AG04449 (cell line): ENCODE data around the gene ZBTB16.

Experiments used
- CTCF ChIA-PET: fragments of 350-600 bp; formaldehyde crosslinking; extraction: SDS; loops from one replicate; lab custom pipeline; 2021; ENCODE audit warnings: antibody characterized with exemption; lab: Yijun Ruan, JAX
- POLR2A ChIA-PET: fragments of 400-600, 350-600 bp; formaldehyde crosslinking; extraction: SDS; loops from one replicate; lab custom pipeline; 2020; ENCODE audit warnings: antibody characterized with exemption, inconsistent platforms; lab: Yijun Ruan, JAX
- DNase-seq: peaks from one replicate; pipeline ENCODE4 v3.0.0-alpha.2; 2010; ENCODE audit warnings: low read depth, low spot score
- H3K4me3 ChIP-seq: 2 replicates; pipeline ENCODE4 v1.5.1; 2011; ENCODE audit warnings: low read depth, mild to moderate bottlenecking, control low read depth, low read length
- CTCF ChIP-seq: IDR thresholded peaks from one replicate; pipeline ENCODE4 v1.5.1; 2011; ENCODE audit warnings: mild to moderate bottlenecking, moderate library complexity, low read length, control low read depth, inconsistent platforms; ENCODE audit not compliant: insufficient read depth; ENCODE audit errors: missing control alignments

ZBTB16 gene

DNA sequence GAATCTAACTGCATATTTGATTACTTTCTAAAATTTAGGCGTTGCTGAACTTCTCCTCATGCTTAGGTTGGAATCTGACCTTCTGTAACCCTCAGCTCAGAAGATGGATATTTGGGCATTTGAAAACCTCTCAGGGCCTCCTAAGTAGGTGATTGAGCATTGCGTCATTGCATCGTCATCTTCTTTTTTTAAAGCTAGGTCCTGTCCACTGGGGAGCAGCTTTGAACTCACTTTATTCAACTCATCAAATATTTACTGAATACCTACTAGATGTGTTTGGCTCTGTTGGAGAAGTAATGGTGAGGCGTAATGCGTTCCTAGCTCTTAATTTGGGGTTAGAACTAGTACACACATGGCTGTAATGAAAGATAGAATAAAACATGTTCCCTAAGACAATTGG lies 56.8 kb downstream of the ZBTB16 start:
- DNase-seq = no peak
- no peak for TF ChIP-seq CTCF
- ChIA-PET CTCF (interaction anchor here (1.3 kb wide), 1 partner anchor 144 kb away, joined by 3 read pairs; no protein-coding TSS in a partner anchor), POLR2A (no interaction called here)
- no peak overlapping the region for H3K4me3 ChIP-seq

DNA sequence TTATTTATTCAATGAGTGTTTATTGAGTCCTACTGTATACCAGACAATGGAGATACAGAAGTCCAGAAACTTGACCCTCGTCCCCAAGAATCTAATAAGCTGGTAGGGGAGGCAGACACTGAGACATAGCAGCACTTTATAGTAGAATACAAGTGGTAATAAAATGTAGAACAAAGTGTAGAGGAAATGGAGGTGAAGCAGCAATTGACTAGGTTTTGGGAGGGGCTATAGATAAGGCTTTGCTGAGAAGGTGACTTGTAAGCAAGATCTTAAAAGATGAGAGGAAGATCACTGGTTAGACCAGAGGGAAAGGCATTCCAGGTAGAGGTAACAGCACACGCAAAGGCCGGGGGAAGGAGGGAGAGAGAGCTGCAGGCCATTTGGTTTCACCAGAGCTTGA lies 57.3 kb downstream of the ZBTB16 start:
- ChIA-PET CTCF (no interaction called here), POLR2A (no interaction called here)
- DNase-seq = no peak
- no peak overlapping the region for H3K4me3 ChIP-seq
- no peak for TF ChIP-seq CTCF

GRCh38 chr11:114120606-114121005 lies 61.1 kb downstream of the ZBTB16 start:
- ChIA-PET CTCF (no interaction called here), POLR2A (no interaction called here)
- DNase-seq = no peak
- TF ChIP-seq CTCF = no peak
- no peak overlapping the region for H3K4me3 ChIP-seq

DNA sequence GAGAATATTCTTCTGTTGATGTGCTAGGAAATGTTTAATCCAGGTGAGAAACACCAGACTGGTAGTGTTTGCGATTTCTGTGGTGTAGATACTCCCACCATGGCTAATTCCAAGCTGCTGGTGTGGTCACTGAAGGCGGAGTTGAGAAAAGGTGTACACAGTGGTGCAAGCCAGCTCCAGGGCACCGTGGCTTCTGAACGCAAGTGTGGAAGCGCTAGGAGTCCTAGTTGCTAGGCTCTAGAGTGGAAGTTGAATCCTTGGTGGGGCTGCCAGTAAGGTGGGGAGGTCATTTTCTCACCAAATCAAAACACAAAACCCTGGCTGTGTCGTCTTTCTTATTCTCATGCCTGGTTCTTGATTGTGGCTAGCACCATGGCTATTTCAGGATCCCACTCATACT lies 61.6 kb downstream of the ZBTB16 start:
- TF ChIP-seq CTCF = no peak
- ChIA-PET CTCF (no interaction called here), POLR2A (no interaction called here)
- no peak overlapping the region for H3K4me3 ChIP-seq
- DNase-seq = no peak

DNA sequence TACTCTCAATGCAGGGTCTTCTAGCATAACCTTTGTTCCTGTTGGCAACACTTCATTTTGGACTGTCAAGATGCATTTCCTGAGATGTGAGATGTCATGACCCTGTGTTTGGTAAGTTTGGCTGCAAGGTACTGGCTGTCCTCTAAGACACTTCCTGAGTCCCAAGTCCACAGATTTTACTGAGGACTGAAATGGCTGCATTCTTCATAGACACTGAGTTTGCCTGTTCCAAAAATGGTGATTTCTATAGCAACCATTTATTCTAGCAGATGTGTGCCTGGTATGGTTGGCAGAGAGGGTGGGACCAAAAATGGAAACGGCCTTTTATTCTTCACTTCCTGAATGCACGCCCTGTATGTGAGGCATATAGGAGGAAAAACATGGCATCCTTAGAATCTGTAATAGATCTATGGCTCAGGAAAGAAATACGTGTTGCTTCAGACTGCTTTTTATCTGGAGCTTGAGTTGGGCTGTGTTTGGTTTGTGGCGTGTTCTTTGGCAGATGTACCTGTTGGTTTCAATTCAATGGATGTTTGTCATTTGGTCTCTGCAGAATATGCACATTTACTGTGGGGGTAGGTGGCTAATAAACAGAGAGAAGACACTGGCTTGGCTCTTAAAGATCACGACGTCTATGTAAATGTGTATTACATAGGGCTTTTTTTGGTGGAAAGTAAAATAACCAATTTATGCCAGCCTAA lies 62.4 kb downstream of the ZBTB16 start:
- no peak for DNase-seq
- no peak overlapping the region for H3K4me3 ChIP-seq
- TF ChIP-seq CTCF = no peak
- CTCF ChIA-PET = no interaction called here
- POLR2A ChIA-PET = no interaction called here

- H3K4me3 ChIP-seq = no peak overlapping the region
- CTCF ChIA-PET = no interaction called here
- TF ChIP-seq CTCF = no peak
- POLR2A ChIA-PET = no interaction called here
- no peak for DNase-seq
These were observed 63.2 kb downstream of the ZBTB16 start for GRCh38 chr11:114122686-114123085.
